Activated T-helper 17 cell treated with anti-CD3 and anti-CD28 coated beads, Interleukin-2, amount 50 U/mL, for 72 hours (primary cell): ENCODE results near the gene AFF3. TPM values are rescaled to one million over a fixed set of nuclear protein-coding genes. Genes with fewer than 3 reads are reported as not detected.

Experiments used
- ATAC-seq: fragments of 150-1000 bp; cut with Tn5 transposase; replicated peaks from 2 replicates; pipeline ENCODE4 v1.10.0; 2021; ENCODE audit warnings: mild to moderate bottlenecking, moderate library complexity
- H3K27ac Mint-ChIP-seq: one replicate; pipeline ENCODE4 v1.8.0; 2022; ENCODE audit warnings: mixed read lengths
- H3K27me3 Mint-ChIP-seq: one replicate; pipeline ENCODE4 v1.8.0; 2022; ENCODE audit warnings: mixed read lengths
- H3K36me3 Mint-ChIP-seq: one replicate; pipeline ENCODE4 v1.8.0; 2022; ENCODE audit warnings: low read depth, mild to moderate bottlenecking, mixed read lengths
- H3K4me1 Mint-ChIP-seq: one replicate; pipeline ENCODE4 v1.8.0; 2022; ENCODE audit warnings: mixed read lengths
- H3K4me3 Mint-ChIP-seq: one replicate; pipeline ENCODE4 v1.8.0; 2022; ENCODE audit warnings: mild to moderate bottlenecking, mixed read lengths
- H3K9me3 Mint-ChIP-seq: one replicate; pipeline ENCODE4 v1.8.0; 2022; ENCODE audit warnings: mixed read lengths
- total RNA-seq, 2 donors: library from RNA; stranded (reverse); gene quantifications; one replicate each; pipeline ENCODE4 v1.2.3, GENCODE V29; 2022

Gene AFF3
- total RNA-seq, 2 donors from 2014 or later: 0.32 to 0.42 TPM

GRCh38 chr2:99881901-99882591 lies 260.3 kb downstream of the AFF3 start:
- Mint-ChIP-seq H3K4me1 (no peaks in the 10 kb centered on the region), H3K9me3 (no peaks in the 10 kb centered on the region), H3K27ac (no peak overlapping the region), H3K27me3 (no peaks in the 10 kb centered on the region), H3K36me3 (no peaks in the 10 kb centered on the region), H3K4me3 (no peak overlapping the region)
- ATAC-seq: no peak

DNA sequence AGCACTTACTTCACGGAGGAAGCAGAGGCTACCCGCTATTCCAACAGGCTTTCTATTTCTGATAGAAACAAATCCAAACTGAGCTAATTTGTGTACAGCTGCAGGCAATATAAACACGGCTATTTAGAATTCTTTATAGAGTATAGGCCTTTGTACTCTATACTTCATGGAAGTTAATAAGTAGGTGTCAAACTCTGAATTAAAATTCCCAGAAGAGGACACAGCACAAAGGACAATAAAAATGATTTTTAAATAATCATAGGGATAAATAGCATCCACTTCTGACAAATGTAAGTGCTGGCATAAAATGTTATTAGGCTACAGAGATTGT lies 261.5 kb downstream of the AFF3 start:
- H3K36me3 Mint-ChIP-seq: no peaks in the 10 kb centered on the region
- ATAC-seq: no peak
- H3K9me3 Mint-ChIP-seq: no peaks in the 10 kb centered on the region
- no peak overlapping the region for H3K4me3 Mint-ChIP-seq
- no peaks in the 10 kb centered on the region for H3K4me1 Mint-ChIP-seq
- H3K27ac Mint-ChIP-seq: no peak overlapping the region
- H3K27me3 Mint-ChIP-seq: no peaks in the 10 kb centered on the region

DNA sequence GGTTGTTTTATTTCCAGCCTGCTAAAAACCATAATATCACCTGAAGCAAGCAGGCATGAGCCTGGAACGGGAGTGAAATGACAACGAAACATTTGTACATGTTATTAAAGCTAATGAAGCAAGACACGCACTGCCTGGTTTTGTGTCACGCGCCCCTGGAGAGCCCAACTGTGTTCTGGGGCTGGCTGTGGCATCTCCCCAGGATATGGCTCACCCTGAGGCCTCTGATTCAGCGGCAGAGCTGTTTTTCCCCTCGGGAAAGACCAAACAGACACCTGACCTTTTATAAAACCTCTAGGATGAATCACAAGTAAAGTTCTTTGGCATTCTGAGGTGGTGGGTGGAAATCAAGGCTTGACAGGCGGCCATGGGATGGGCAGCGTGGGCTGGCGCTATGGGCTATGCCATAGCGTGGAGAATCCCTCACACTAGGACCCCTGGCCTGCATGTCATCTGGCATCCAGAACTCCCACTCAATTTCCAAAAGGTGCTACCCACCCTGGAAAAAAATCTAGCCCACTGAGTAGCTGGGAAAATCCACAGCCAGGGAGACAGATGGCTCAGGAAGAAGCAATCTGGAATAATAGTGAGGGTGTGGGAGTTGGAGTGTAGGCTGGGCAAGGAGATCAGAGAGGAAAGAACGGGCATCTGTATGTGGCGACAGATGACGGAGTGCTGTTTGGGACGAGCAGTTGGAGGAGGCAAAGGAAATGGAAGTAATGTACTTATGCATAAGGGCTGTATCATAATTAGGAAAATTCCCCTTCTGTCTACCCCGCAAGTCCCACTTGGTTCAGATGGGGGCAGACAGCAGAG lies 262.0 kb downstream of the AFF3 start:
- Mint-ChIP-seq H3K27ac (no peak overlapping the region), H3K4me1 (no peaks in the 10 kb centered on the region), H3K36me3 (no peaks in the 10 kb centered on the region), H3K9me3 (no peaks in the 10 kb centered on the region), H3K4me3 (no peak overlapping the region), H3K27me3 (no peaks in the 10 kb centered on the region)
- peak; percentile 64 for ATAC-seq

DNA sequence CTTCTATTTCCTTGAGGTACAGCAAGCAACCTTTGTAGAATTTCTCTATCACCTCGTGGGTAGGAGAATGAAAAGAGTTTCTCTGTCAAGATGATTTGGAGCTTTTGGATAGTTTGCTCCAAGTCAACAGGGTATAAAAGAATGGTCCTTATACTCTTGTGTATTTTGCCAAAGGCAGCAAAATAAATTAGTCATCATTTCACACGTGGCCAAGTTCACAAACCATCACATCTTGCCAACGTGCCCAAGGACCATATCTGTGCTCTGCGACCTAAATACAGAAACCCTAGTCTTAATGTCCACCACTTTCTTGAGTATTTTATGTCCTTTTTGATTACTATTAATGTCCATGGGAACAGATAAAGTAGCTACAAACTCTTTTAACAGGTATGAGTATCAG lies 262.9 kb downstream of the AFF3 start:
- no peaks in the 10 kb centered on the region for H3K9me3 Mint-ChIP-seq
- H3K4me1 Mint-ChIP-seq: no peaks in the 10 kb centered on the region
- no peaks in the 10 kb centered on the region for H3K36me3 Mint-ChIP-seq
- no peak for ATAC-seq
- no peak overlapping the region for H3K4me3 Mint-ChIP-seq
- H3K27me3 Mint-ChIP-seq: no peaks in the 10 kb centered on the region
- H3K27ac Mint-ChIP-seq: no peak overlapping the region

GRCh38 chr2:99878581-99879350 lies 263.6 kb downstream of the AFF3 start:
- Mint-ChIP-seq H3K27ac (no peak overlapping the region), H3K36me3 (no peaks in the 10 kb centered on the region), H3K4me3 (no peak overlapping the region), H3K4me1 (no peaks in the 10 kb centered on the region), H3K9me3 (no peaks in the 10 kb centered on the region), H3K27me3 (no peaks in the 10 kb centered on the region)
- no peak for ATAC-seq

DNA sequence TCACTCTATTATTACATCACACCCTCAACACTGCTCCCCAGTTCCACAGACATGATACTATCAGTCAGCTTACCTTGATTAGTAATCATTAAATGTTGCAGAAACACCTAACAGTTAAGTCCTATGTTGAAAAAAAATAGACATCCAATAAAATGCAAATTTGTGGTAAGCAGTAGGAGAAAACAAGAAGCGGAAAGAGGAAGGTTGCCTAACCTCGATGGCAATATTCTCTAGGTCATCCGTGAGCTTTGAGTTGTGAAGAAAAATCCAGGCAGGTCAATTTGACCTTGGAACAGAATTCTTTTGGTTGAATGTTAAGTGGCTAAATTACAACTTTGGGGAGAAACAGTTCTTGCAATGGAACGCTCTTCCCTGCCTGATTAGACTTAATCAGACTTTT lies 264.4 kb downstream of the AFF3 start:
- Mint-ChIP-seq H3K4me1 (no peaks in the 10 kb centered on the region), H3K27me3 (no peaks in the 10 kb centered on the region), H3K4me3 (no peak overlapping the region), H3K36me3 (no peaks in the 10 kb centered on the region), H3K9me3 (no peaks in the 10 kb centered on the region), H3K27ac (no peak overlapping the region)
- no peak for ATAC-seq

GRCh38 chr2:99876956-99877355 lies 265.4 kb downstream of the AFF3 start:
- Mint-ChIP-seq H3K27ac (no peak overlapping the region), H3K36me3 (no peaks in the 10 kb centered on the region), H3K9me3 (no peaks in the 10 kb centered on the region), H3K4me1 (no peaks in the 10 kb centered on the region), H3K27me3 (no peaks in the 10 kb centered on the region), H3K4me3 (no peak overlapping the region)
- no peak for ATAC-seq

- no peaks in the 10 kb centered on the region for H3K9me3 Mint-ChIP-seq
- no peak for ATAC-seq
- H3K27me3 Mint-ChIP-seq: no peaks in the 10 kb centered on the region
- H3K4me1 Mint-ChIP-seq: no peaks in the 10 kb centered on the region
- H3K4me3 Mint-ChIP-seq: no peak overlapping the region
- H3K36me3 Mint-ChIP-seq: no peaks in the 10 kb centered on the region
- H3K27ac Mint-ChIP-seq: no peak overlapping the region
These were observed 266.7 kb downstream of the AFF3 start for GRCh38 chr2:99875627-99876201.

DNA sequence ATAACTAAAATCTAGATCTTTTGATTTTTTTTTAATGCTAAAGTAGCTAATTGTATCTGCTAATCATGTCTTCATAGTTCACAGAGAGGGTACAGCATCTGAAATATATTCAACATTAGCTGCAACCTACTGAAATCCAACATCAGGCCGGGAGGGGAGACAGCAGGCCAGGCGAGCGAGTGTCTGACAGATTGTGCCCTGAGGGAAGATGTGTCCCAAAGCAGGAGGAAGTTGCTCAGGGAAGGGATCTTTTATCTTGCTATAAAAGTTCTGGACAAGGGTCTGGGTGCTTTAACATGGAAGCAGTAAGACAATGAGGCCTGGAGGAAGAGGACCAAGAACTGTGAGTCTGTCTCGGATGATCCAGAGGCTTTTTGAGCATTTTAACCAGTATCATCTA lies 274.1 kb downstream of the AFF3 start:
- H3K4me3 Mint-ChIP-seq: no peak overlapping the region
- ATAC-seq: no peak
- H3K36me3 Mint-ChIP-seq: no peaks in the 10 kb centered on the region
- no peaks in the 10 kb centered on the region for H3K27me3 Mint-ChIP-seq
- no peak overlapping the region for H3K27ac Mint-ChIP-seq
- H3K4me1 Mint-ChIP-seq: no peaks in the 10 kb centered on the region
- H3K9me3 Mint-ChIP-seq: no peaks in the 10 kb centered on the region

GRCh38 chr2:99867770-99868169 lies 274.6 kb downstream of the AFF3 start:
- no peak for ATAC-seq
- H3K27me3 Mint-ChIP-seq: no peaks in the 10 kb centered on the region
- no peaks in the 10 kb centered on the region for H3K36me3 Mint-ChIP-seq
- no peaks in the 10 kb centered on the region for H3K4me1 Mint-ChIP-seq
- H3K4me3 Mint-ChIP-seq: no peak overlapping the region
- H3K9me3 Mint-ChIP-seq: no peaks in the 10 kb centered on the region
- no peak overlapping the region for H3K27ac Mint-ChIP-seq

- Mint-ChIP-seq H3K36me3 (no peaks in the 10 kb centered on the region), H3K27ac (no peak overlapping the region), H3K4me1 (no peaks in the 10 kb centered on the region), H3K4me3 (no peak overlapping the region), H3K27me3 (no peaks in the 10 kb centered on the region), H3K9me3 (no peaks in the 10 kb centered on the region)
- ATAC-seq: no peak
These were observed 276.3 kb downstream of the AFF3 start for GRCh38 chr2:99865818-99866676.

GRCh38 chr2:99864561-99865553 lies 277.5 kb downstream of the AFF3 start:
- no peak for ATAC-seq
- no peaks in the 10 kb centered on the region for H3K4me1 Mint-ChIP-seq
- no peaks in the 10 kb centered on the region for H3K36me3 Mint-ChIP-seq
- H3K9me3 Mint-ChIP-seq: no peaks in the 10 kb centered on the region
- no peak overlapping the region for H3K4me3 Mint-ChIP-seq
- no peak overlapping the region for H3K27ac Mint-ChIP-seq
- H3K27me3 Mint-ChIP-seq: no peaks in the 10 kb centered on the region

DNA sequence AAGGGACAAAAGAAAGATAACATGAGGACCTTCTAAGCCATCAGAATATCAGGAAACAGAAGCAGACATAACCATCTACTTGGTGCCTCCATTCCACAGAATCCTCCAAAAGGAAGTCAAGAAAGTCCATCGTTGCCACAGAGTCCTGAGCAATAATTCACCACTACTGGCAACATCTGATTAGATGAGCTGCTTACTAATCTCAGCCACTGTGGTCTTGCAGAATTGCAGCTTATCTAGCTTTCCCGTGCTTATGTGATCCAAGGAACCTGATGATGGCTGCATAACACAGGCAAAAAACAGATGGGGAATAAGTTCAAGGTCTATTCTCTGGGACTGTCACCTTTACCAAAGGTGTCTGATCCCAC lies 278.5 kb downstream of the AFF3 start:
- no peak for ATAC-seq
- Mint-ChIP-seq H3K36me3 (no peaks in the 10 kb centered on the region), H3K9me3 (no peaks in the 10 kb centered on the region), H3K4me1 (no peaks in the 10 kb centered on the region), H3K27me3 (no peaks in the 10 kb centered on the region), H3K27ac (no peak overlapping the region), H3K4me3 (no peak overlapping the region)
